Parathyroid adenoma (tissue), 2 donors: ENCODE measurements around the gene DEDD2.

Experiments
- H2AFZ ChIP-seq: fragments of 300-600 bp; sonication (generic); one replicate; pipeline ENCODE4 v1.7.0; 2017; ENCODE audit warnings: antibody characterized with exemption, mild to moderate bottlenecking
- H3K27ac ChIP-seq: fragments of 300-600 bp; sonication (generic); one replicate; pipeline ENCODE4 v1.7.0; 2017
- H3K27me3 ChIP-seq: fragments of 300-600 bp; sonication (generic); one replicate; pipeline ENCODE4 v1.7.0; 2017; ENCODE audit warnings: low read length; ENCODE audit not compliant: control insufficient read depth, insufficient read depth
- H3K36me3 ChIP-seq: fragments of 300-600 bp; sonication (generic); one replicate; pipeline ENCODE4 v1.7.0; 2017; ENCODE audit warnings: low read length; ENCODE audit not compliant: control insufficient read depth, insufficient read depth
- H3K4me1 ChIP-seq: fragments of 300-600 bp; sonication (generic); one replicate; pipeline ENCODE4 v1.7.0; 2017; ENCODE audit warnings: control low read depth
- H3K4me2 ChIP-seq: fragments of 300-600 bp; sonication (generic); one replicate; pipeline ENCODE4 v1.7.0; 2017; ENCODE audit warnings: low read length
- H3K4me3 ChIP-seq: fragments of 300-600 bp; sonication (generic); one replicate; pipeline ENCODE4 v1.7.0; 2017; ENCODE audit warnings: low read depth, low read length
- H3K79me2 ChIP-seq: fragments of 300-600 bp; sonication (generic); one replicate; pipeline ENCODE4 v1.7.0; 2017; ENCODE audit warnings: control low read depth
- H3K9ac ChIP-seq: fragments of 300-600 bp; sonication (generic); one replicate; pipeline ENCODE4 v1.7.0; 2017; ENCODE audit warnings: mild to moderate bottlenecking
- H3K9me3 ChIP-seq: fragments of 300-600 bp; sonication (generic); one replicate; pipeline ENCODE4 v1.7.0; 2017; ENCODE audit warnings: low read length; ENCODE audit not compliant: control insufficient read depth
- TF ChIP-seq, protein P1 (sequence below): fragments of 300-600 bp; sonication (generic); IDR thresholded peaks from one replicate; pipeline ENCODE4 v1.7.0; 2017; ENCODE audit warnings: antibody characterized with exemption, mild to moderate bottlenecking
- donor health status: primary hyperparathyroidism.

The DEDD2 gene

DNA sequence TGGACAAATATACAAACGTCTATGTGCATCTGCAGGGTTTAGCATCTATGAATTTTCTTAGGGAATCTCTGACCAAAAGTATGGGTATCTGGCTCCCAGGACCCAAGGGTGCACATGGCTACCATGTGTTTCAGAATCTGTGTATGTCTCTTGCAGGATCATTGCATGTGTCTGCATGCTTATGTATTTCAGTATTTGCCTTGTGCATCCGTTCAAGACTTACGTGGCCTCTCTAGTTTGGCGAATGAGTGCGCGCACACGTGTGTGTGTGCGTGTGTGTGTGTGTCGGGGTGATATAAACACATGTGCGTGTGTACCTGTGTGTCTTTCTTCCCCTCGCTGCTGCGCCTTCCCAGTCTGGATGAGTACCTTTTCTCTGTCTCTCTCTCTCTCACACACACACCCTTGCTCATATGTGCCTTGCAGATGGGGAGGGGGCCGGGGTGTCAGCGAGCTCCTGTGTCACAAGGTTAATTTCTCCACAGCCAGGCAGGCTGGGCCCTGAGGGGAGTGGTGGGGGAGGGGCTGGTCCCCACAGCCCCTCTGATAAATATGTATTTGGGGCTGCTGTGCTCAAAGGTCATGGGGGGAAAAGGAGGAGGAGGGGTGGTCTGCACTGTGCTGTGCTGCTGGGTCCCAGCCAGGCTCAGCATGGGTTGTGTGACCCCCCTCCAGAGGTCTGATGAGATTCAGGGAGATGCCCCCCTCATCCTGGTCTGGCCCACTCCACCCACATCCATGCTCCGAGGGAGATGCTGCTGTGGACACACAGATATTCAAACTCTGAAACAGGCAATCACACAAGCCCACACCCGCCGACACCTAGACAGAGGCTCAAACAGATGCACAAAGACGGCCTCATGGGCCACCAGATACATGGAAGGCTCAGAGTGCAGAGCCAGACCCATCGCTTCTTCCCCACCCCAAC lies 47.7 kb downstream of the DEDD2 start:
- no peak overlapping the region for H3K4me2 ChIP-seq
- H3K4me3 ChIP-seq, result no peak overlapping the region
- H3K36me3 ChIP-seq, result no peaks in the 10 kb centered on the region
- no peaks in the 10 kb centered on the region for H3K9me3 ChIP-seq
- H2AFZ ChIP-seq, result no peak overlapping the region
- no peak overlapping the region for H3K27ac ChIP-seq
- H3K4me1 ChIP-seq, result no peaks in the 10 kb centered on the region
- H3K27me3 ChIP-seq, result no peaks in the 10 kb centered on the region
- TF ChIP-seq, protein P1, sequence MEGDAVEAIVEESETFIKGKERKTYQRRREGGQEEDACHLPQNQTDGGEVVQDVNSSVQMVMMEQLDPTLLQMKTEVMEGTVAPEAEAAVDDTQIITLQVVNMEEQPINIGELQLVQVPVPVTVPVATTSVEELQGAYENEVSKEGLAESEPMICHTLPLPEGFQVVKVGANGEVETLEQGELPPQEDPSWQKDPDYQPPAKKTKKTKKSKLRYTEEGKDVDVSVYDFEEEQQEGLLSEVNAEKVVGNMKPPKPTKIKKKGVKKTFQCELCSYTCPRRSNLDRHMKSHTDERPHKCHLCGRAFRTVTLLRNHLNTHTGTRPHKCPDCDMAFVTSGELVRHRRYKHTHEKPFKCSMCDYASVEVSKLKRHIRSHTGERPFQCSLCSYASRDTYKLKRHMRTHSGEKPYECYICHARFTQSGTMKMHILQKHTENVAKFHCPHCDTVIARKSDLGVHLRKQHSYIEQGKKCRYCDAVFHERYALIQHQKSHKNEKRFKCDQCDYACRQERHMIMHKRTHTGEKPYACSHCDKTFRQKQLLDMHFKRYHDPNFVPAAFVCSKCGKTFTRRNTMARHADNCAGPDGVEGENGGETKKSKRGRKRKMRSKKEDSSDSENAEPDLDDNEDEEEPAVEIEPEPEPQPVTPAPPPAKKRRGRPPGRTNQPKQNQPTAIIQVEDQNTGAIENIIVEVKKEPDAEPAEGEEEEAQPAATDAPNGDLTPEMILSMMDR, result no peak
- no peaks in the 10 kb centered on the region for H3K79me2 ChIP-seq
- H3K9ac ChIP-seq, result no peak overlapping the region

DNA sequence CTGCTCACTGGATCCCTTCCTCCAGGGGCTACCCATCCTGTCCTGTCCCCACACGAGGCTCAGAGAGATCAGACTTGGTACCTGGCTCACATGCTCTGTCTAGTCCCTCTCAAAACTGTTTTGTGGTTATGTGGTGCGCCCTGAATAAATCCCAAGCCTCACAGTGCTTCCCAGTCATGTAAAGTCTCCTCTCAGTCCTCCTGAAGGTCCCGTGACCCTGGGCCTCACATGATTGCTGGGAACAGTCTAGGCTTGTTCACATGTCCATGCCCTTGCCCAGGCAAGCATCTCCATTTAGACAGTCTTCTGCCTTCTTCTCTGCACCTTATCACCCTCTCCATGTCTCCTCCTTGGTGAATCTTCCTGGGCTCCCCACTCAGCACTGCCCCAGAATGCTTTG lies 49.3 kb downstream of the DEDD2 start:
- TF ChIP-seq, protein P1, result no peak
- H3K27ac ChIP-seq, result no peak overlapping the region
- no peak overlapping the region for H3K9ac ChIP-seq
- H3K36me3 ChIP-seq, result no peaks in the 10 kb centered on the region
- H3K27me3 ChIP-seq, result no peaks in the 10 kb centered on the region
- no peaks in the 10 kb centered on the region for H3K79me2 ChIP-seq
- H3K4me3 ChIP-seq, result no peak overlapping the region
- H3K4me1 ChIP-seq, result no peaks in the 10 kb centered on the region
- H2AFZ ChIP-seq, result no peak overlapping the region
- H3K4me2 ChIP-seq, result no peak overlapping the region
- H3K9me3 ChIP-seq, result no peaks in the 10 kb centered on the region

- H3K9ac ChIP-seq, result no peak overlapping the region
- no peak overlapping the region for H2AFZ ChIP-seq
- no peaks in the 10 kb centered on the region for H3K36me3 ChIP-seq
- H3K79me2 ChIP-seq, result no peaks in the 10 kb centered on the region
- no peaks in the 10 kb centered on the region for H3K9me3 ChIP-seq
- no peak overlapping the region for H3K4me2 ChIP-seq
- no peak overlapping the region for H3K27ac ChIP-seq
- no peak overlapping the region for H3K4me3 ChIP-seq
- no peaks in the 10 kb centered on the region for H3K4me1 ChIP-seq
- no peaks in the 10 kb centered on the region for H3K27me3 ChIP-seq
- TF ChIP-seq, protein P1, result no peak
Observed at GRCh38 chr19:42166316-42166715, 51.2 kb downstream of the DEDD2 start.

DNA sequence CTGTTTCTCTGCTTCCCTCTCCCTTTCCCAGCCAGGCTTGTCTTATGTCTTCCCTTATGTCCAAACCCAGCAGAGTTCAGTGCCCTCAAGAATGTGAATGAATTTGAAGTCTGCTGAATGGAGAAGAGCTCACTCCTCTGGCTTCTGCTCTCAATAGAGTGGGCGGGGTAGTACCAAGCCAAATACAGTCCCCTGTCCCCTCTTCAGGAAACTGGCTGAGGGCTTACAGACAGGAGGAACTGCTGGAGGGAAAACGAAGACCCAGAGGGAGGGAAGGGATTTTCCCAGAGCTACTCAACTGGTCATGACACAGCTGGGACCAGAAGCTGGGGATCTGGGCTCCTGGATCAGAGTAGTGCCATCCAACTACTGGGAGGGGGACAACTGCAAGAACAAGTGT lies 52.3 kb downstream of the DEDD2 start:
- no peaks in the 10 kb centered on the region for H3K27me3 ChIP-seq

More for the DNA sequence above, 52.3 kb downstream of the DEDD2 start:
- H3K9ac ChIP-seq, result no peak overlapping the region
- TF ChIP-seq, protein P1, result no peak
- H2AFZ ChIP-seq, result no peak overlapping the region
- no peaks in the 10 kb centered on the region for H3K79me2 ChIP-seq
- no peak overlapping the region for H3K4me3 ChIP-seq
- no peaks in the 10 kb centered on the region for H3K4me1 ChIP-seq
- no peak overlapping the region for H3K4me2 ChIP-seq
- H3K36me3 ChIP-seq, result no peaks in the 10 kb centered on the region
- H3K9me3 ChIP-seq, result no peaks in the 10 kb centered on the region
- H3K27ac ChIP-seq, result no peak overlapping the region
